Hepatocyte (in vitro differentiated cells): Measurements from ENCODE around the gene IL22. TPM values are rescaled to one million over a fixed set of nuclear protein-coding genes. Genes with fewer than 3 reads are reported as not detected.

Experiments used
- DNase-seq: peaks from one replicate; pipeline ENCODE4 v3.0.0-alpha.2; 2016; ENCODE audit warnings: low spot score
- H2AFZ ChIP-seq: fragments of 200-600 bp; sonication (generic); 2 replicates; pipeline ENCODE4 v1.6.0; 2016; ENCODE audit warnings: antibody characterized with exemption, mild to moderate bottlenecking
- H3K27ac ChIP-seq: fragments of 200-600 bp; sonication (generic); 2 replicates; pipeline ENCODE4 v1.5.1; 2016; ENCODE audit warnings: mild to moderate bottlenecking
- H3K27me3 ChIP-seq: fragments of 200-600 bp; sonication (generic); 2 replicates; pipeline ENCODE4 v1.6.1; 2016
- H3K36me3 ChIP-seq: fragments of 200-600 bp; sonication (generic); replicated peaks from 2 replicates; pipeline ENCODE4 v1.5.1; 2016; ENCODE audit warnings: low read depth; ENCODE audit not compliant: insufficient read depth
- H3K4me1 ChIP-seq: fragments of 200-600 bp; sonication (generic); 2 replicates; pipeline ENCODE4 v1.5.1; 2016; ENCODE audit warnings: mild to moderate bottlenecking, moderate library complexity; ENCODE audit not compliant: insufficient read depth
- H3K4me2 ChIP-seq: fragments of 200-600 bp; sonication (generic); 2 replicates; pipeline ENCODE4 v1.6.0; 2016
- H3K4me3 ChIP-seq: fragments of 200-600 bp; sonication (generic); 2 replicates; pipeline ENCODE4 v1.5.1; 2016; ENCODE audit warnings: mild to moderate bottlenecking
- H3K79me2 ChIP-seq: fragments of 200-600 bp; sonication (generic); 2 replicates; pipeline ENCODE4 v1.6.0; 2017; ENCODE audit warnings: mild to moderate bottlenecking
- H3K9me2 ChIP-seq: fragments of 200-600 bp; sonication (generic); replicated peaks from 2 replicates; pipeline ENCODE4 v1.6.0; 2017; ENCODE audit warnings: mild to moderate bottlenecking; ENCODE audit not compliant: insufficient read depth
- H3K9me3 ChIP-seq: fragments of 200-600 bp; sonication (generic); 2 replicates; pipeline ENCODE4 v1.5.1; 2016; ENCODE audit warnings: low read depth, mild to moderate bottlenecking
- H4K20me1 ChIP-seq: fragments of 200-600 bp; sonication (generic); 2 replicates; pipeline ENCODE4 v1.6.0; 2016; ENCODE audit warnings: mild to moderate bottlenecking; ENCODE audit not compliant: insufficient read depth, poor library complexity, severe bottlenecking
- CTCF ChIP-seq: fragments of 200-600 bp; sonication (generic); IDR thresholded peaks from 2 replicates; pipeline ENCODE4 v1.5.1; 2016; ENCODE audit warnings: antibody characterized with exemption, mild to moderate bottlenecking; ENCODE audit not compliant: poor library complexity
- EZH2 ChIP-seq: fragments of 200-600 bp; sonication (generic); IDR thresholded peaks from 2 replicates; pipeline ENCODE4 v1.6.1; 2016; ENCODE audit warnings: antibody characterized with exemption, mild to moderate bottlenecking, borderline replicate concordance
- EZH2phosphoT487 ChIP-seq: fragments of 200-600 bp; sonication (generic); IDR thresholded peaks from one replicate; pipeline ENCODE4 v1.6.1; 2018; ENCODE audit warnings: antibody characterized with exemption, mild to moderate bottlenecking, low read depth, moderate library complexity; ENCODE audit not compliant: unreplicated experiment, severe bottlenecking
- WGBS: methylation state at CpG from one replicate; pipeline ENCODE4 v1.1.6; 2016; ENCODE audit warnings: low lambda C conversion rate; ENCODE audit errors: missing lambda C conversion rate; 5-methylcytosine and 5-hydroxymethylcytosine counted together
- polyA plus RNA-seq: library from polyadenylated mRNA; unstranded; fragments of >200 nt; fragmentation: Nextera tagmentation; extraction: Ambion mirVana; gene quantifications from 2 replicates; pipeline ENCODE4 v1.2.1, GENCODE V29; 2016
- total RNA-seq: library from RNA; depleted of rRNA; stranded (reverse); fragments of >200 nt; gene quantifications from 2 replicates; pipeline ENCODE4 v1.2.3, GENCODE V29; 2014

IL22 gene
- total and polyA plus RNA-seq, 2 experiments from 2014 or later = not detected

- TF ChIP-seq EZH2 (no peak), EZH2phosphoT487 (no peak), CTCF (no peak)
- WGBS = 92% methylated on average over 7 of the region's 7 CpGs
Measured at GRCh38 chr12:68264158-68264855, 10.9 kb upstream of the IL22 start.

GRCh38 chr12:68263366-68263765 is 10.0 kb upstream of the IL22 start:
- Histone ChIP-seq H3K4me2 (no peak overlapping the region), H3K27ac (no peak overlapping the region), H3K9me3 (no peaks in the 10 kb centered on the region), H2AFZ (no peak overlapping the region), H3K9me2 (no peaks in the 10 kb centered on the region), H3K27me3 (no peaks in the 10 kb centered on the region), H3K36me3 (no peaks in the 10 kb centered on the region), H4K20me1 (no peaks in the 10 kb centered on the region), H3K4me1 (no peaks in the 10 kb centered on the region), H3K4me3 (no peak overlapping the region), H3K79me2 (no peaks in the 10 kb centered on the region)
- DNase-seq = no peak
- TF ChIP-seq EZH2 (no peak), CTCF (no peak), EZH2phosphoT487 (no peak)
- 75% methylated on average over 1 of the region's 1 CpG for WGBS

More at GRCh38 chr12:68264158-68264855, 10.9 kb upstream of the IL22 start:
- Histone ChIP-seq H3K27me3 (no peaks in the 10 kb centered on the region), H4K20me1 (no peaks in the 10 kb centered on the region), H3K79me2 (no peaks in the 10 kb centered on the region), H3K4me3 (no peak overlapping the region), H3K27ac (no peak overlapping the region), H3K4me1 (no peaks in the 10 kb centered on the region), H3K9me3 (no peaks in the 10 kb centered on the region), H3K9me2 (no peaks in the 10 kb centered on the region), H3K4me2 (no peak overlapping the region), H3K36me3 (no peaks in the 10 kb centered on the region), H2AFZ (no peak overlapping the region)
- no peak for DNase-seq

- no peaks in the 10 kb centered on the region for H3K9me3 ChIP-seq
- H4K20me1 ChIP-seq = no peaks in the 10 kb centered on the region
- H3K4me2 ChIP-seq = no peak overlapping the region
- no peak for DNase-seq
- no peaks in the 10 kb centered on the region for H3K79me2 ChIP-seq
- H3K27me3 ChIP-seq = no peaks in the 10 kb centered on the region
- no peak overlapping the region for H3K4me3 ChIP-seq
- H3K36me3 ChIP-seq = no peaks in the 10 kb centered on the region
- no peak overlapping the region for H2AFZ ChIP-seq
- H3K9me2 ChIP-seq = no peaks in the 10 kb centered on the region
- no peaks in the 10 kb centered on the region for H3K4me1 ChIP-seq
- no peak overlapping the region for H3K27ac ChIP-seq
- TF ChIP-seq CTCF (no peak), EZH2 (no peak), EZH2phosphoT487 (no peak)
Measured at GRCh38 chr12:68261896-68262295, 8.5 kb upstream of the IL22 start.

DNA sequence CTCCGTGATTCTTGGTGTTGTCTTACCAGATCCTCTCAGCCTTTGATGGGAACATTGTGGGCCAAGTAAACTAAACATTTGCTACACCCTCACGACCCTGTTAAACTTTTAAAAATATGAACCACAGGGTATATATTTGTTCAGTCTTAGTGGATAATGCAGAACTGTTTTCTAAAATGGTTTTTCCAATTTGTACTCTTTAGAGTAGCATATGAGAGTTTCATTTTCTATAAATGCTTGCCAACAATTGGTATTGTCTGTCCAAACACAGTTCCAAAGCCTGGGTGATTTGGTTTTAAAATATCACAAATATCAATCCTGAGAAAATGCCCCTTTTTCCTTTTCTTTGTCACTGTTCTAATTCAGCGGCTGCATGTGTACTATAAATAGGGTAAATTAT is 6.7 kb upstream of the IL22 start:
- TF ChIP-seq EZH2phosphoT487 (no peak), CTCF (no peak)
- Histone ChIP-seq H4K20me1 (no peaks in the 10 kb centered on the region), H2AFZ (no peak overlapping the region), H3K4me3 (no peak overlapping the region), H3K9me2 (no peaks in the 10 kb centered on the region), H3K36me3 (no peaks in the 10 kb centered on the region), H3K27ac (no peak overlapping the region), H3K4me1 (no peaks in the 10 kb centered on the region), H3K4me2 (no peak overlapping the region), H3K9me3 (no peaks in the 10 kb centered on the region), H3K27me3 (no peaks in the 10 kb centered on the region), H3K79me2 (no peaks in the 10 kb centered on the region)
- no peak for DNase-seq
- WGBS = 78% methylated on average over 3 of the region's 3 CpGs
